CMK (cell line): ENCODE results near the gene PRKCB.
A peak's percentile ranks its signal among the peaks of the same experiment; 100 is the strongest.
"Not testable (repeated sequence)": the region's sequence is repeated elsewhere in the genome, so short reads cannot be mapped to it uniquely, and the experiment has no call there.

ENCODE experiments used
- DNase-seq: peaks from one replicate; pipeline ENCODE4 v3.0.0-alpha.2; 2010; ENCODE audit warnings: low read depth

The PRKCB gene

DNA sequence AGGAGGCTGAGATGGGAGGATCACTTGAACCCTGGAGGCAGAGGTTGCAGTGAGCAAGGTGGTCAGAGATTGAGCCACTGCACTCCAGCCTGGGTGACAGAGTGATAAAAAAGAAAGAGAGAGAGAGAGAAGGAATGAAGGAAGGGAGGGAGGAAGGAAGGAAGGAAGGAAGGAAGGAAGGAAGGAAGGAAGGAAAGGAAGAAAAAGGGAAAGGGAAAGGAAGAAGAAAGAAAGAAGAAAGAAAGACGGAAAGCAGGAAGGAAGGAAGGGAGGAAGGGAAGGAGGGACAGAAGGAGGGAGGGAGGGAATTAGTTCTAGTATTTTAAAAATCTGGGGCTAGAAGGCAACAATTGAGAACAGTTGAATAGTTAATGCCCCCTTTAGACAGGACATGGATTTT, 258.9 kb downstream of the PRKCB start:
- DNase-seq, result no peak

DNA sequence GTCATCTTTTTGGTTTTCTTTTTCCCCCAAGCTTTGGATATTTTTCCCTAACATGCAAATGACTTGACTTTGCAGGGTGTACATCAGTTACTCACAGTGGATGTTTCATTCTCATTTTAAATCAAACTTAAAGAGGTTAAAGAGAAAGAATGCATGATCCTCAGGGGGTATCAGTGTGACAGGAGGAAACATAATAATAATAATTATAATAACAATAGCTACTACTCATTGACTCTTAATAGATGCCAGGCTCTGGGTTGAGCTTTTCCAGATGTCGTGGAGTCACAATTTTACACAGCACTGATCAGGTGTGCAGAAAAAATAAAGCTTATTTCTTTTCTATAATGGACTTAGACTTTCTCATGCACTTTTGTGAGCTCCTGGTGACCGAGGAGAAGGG, 263.1 kb downstream of the PRKCB start:
- no peak for DNase-seq

DNA sequence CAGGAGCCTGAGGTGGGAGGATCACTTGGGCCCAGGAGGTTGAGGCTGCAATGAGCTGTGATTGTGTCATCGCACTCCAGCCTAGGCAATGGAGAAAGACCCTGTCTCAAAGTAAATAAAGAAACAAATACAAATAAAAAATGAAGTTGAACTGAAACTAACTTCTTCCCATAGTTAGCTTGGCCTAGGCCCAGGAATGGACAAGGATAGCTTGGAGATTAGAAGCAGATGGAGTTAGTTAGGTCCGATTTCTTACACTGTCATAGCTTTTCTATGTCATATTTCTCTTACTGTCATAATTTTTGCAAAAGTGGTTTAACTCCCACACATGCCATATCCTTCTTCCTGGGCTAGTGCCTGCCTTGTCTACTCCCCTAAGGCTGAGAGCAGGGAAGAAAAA, 265.6 kb downstream of the PRKCB start:
- no peak for DNase-seq

DNA sequence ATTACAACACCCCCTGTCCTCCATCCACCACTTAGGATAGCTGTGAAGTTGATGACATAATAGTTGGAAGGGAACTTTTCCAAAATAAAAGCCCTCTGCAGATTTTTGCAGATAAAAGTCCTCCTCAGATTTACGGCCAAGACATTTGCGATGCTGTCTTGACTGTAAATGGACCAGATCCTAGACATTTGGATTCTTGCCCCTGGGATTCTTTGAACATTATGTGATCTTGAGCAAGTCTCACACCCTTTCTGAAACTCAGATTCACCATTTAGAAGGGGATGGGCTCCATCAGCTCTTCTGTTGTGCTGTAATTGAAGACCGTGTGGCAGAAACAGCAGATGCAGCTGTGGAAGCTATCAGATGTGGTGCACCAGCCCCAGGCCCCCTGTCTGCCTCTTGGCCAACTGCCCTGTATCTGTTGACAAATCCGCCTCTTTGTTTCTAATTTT, 266.5 kb downstream of the PRKCB start:
- DNase-seq, result no peak

DNA sequence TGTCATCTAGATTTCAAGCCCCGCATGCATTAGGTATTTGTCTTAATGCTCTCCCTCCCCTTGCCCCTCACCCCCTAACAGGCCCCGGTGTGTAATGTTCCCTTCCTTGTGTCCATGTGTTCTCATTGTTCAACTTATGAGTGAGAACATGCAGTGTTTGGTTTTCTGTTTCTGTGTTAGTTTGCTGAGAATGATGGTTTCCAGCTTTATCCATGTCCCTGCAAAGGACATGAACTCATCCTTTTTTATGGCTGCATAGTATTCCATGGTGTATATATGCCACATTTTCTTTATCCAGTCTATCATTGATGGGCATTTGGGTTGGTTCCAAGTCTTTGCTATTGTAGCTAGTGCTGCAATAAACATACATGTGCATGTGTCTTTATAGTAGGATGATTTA, 269.7 kb downstream of the PRKCB start:
- DNase-seq, result not testable (repeated sequence)

DNA sequence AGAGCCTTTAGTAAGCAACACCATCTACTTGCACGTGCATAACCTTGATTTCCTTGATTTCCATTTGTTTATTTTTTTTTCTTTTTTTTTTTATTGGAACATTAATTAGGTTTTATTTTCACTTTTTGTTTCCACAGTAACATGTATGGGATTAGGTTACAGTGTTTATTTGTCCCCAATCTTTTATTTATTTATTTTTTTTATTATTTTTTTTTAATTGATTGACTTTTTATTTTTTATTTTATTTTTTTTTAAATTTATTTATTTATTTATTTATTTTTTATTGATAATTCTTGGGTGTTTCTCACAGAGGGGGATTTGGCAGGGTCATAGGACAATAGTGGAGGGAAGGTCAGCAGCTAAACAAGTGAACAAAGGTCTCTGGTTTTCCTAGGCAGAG, 272.3 kb downstream of the PRKCB start:
- DNase-seq, result not testable (repeated sequence)

DNA sequence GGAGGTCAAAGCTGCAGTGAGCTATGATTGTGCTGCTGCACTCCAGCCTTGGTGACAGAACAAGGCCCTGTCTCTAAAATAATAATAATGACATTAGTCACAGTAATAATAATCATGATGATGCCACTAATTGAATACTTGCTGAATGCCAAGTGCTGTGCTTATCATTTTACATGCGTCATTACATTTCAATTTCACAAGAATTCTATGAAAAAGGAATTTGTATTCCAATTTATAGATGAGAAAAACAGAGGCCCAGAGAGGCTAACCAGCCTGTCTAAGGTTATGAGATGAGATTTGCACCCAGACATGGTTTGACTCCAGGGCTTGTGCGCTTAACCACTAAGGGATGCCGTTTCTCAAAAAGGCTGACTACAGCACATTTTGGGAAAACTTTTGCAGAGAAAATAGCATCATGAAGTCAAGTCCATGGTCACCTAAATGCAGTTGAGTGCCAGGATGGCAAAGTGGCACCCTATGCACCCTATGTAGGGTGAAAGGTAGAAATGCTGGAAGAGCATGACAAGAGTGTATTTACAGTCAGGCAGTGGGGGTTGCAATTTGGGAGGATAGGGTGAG, 276.0 kb downstream of the PRKCB start:
- DNase-seq, result no peak

DNA sequence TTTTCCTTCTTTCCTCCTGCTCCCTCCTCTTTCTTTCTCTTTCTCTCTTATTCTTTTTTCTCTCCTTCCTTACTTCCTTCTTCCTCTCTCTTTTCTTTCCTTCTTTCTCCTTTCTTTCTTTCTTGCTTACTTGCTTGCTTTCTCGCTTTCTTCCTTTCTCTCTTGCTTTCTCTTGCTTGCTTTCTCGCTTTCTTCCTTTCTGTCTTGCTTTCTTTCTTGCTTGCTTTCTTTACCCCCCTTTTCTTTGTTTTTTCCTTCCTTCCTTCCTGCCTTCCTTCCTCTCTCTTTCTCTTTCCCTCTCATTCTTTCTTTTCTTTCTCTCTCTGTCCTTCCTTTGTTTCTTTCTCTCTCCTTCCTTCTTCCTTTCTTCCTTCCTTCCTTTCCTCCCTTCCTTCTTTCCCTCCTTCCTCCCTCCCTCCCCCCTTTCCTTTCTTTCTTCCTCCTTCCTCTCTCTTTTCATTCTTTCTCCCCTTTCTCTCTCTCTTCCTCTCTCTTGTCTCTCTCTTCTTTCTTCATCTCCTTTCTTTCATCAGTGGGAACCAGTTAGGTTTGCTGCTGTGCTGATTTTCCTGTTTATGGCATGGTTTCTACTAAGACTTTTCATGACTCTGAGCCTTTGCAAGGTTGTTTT, 277.4 kb downstream of the PRKCB start:
- no peak for DNase-seq

DNA sequence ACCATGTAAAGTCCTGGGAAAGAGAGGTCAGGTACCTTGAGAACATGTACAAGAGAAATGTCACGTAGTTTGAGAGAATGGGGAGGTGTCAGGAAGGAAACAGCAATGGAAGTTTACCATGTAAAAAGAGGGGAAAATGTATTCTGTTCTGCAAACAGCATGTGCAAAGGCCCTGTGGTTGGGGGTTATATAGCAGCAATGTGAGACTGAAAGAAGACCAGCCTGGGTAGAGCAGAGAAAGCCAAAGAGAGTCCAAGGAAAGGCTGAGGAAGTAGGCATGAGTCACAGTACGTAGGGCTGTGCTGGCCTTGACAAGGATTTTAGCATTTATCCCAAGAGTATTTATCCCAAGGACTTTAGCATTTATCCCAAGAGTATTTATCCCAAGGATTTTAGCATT, 279.1 kb downstream of the PRKCB start:
- DNase-seq, result no peak

DNA sequence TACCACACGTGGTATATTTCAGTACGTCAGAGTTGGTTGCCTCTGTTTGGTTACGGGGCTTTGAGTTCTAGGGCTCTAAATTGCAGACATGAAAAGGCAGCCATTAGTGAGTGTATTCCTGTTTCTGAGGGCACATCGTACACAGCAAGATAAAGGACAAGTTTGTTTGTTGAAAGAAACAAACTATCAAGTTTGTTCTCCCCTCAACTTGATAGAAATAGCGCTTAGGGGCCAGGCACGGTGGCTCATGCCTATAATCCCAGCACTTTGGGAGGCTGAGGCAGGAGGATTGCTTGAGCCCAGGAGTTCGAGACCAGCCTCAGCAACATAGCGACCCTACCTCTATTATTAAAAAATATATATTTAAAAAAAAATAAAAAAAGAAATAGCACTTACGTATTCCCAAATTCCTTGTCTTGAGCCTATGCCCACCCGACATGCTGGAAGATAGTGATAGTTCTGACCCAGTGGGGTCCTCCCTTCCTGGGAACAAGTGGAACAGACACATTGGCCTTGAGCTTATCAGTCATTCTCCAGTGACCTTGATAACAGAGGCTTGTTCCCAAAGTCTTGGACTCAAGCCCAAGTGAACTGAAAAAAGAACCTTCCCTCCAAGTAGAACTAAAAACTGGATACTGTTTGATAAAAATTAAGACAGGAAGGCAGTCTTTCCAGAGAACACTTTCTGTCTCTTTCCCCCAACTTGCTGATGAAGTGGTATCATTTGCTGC, 280.4 kb downstream of the PRKCB start:
- no peak for DNase-seq

DNA sequence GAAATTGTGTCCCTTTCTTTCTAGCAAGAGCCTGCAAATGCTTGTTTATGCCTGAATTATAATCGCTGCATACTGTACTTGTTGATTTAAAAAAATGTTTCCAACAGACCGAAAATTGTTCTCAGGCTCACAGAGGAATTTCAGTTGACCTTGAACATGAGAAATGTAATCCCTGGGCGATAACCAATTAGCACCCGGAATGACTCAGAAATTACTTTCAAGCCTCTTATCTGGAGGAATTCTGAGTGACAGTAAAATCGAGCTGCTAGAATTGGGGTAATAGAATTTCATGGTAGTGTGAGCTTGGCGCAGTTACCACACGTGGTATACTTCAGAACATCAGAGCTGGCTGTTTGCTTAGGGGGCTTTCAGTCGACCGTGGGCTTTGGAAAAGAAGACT, 281.2 kb downstream of the PRKCB start:
- no peak for DNase-seq

DNA sequence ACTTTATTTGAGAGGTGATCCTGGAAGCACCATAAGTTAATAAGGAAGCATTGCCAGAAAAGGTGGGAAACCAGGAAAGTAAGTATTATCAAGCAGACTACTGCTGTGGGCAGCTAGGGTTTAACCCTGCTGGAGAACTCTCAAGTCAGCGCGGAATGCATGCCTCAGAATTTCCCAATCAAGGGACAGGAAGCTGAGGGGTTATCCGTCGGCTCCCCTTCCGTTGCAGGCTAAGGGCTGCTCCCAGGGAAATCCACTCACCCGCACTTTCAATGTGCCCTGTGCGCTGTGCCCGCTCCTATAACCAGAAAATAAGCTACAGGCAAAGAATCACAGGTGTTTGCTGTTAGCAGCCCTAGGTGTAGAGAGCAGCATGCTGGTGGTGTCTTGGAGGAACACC, 281.9 kb downstream of the PRKCB start:
- no peak for DNase-seq

DNA sequence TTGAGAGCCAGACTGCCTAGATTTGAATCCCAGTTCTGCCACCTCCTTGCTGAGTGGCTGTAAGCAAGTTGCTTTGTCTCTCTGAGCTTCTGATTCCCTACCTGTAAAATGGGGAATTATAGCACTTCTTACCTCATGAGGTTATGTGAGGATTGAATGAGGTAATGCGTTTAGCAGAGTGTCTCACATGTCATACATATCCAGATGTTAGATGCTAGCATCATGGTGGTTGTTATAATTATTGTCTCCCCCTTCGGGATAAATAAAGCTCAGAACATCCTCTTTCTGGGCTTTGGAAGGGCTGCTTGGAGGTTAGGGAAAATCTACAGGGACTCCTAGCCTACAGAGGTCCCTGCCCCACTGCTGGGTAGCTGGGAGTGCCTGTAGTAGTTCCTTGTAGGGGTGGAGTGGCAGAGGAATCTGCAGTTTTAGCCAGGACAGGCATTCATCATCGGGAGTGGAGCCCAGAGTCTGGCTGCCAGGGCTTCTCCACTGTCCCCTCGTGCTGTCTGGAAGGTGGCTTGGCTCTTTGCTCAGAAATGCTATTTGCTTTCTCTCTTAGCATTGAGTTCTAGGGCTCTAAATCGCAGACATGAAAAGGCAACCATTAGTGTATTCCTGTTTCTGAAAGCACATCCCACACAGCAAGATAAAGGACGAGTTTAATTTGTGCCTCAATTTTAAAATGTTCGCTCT, 282.5 kb downstream of the PRKCB start:
- DNase-seq, result no peak

DNA sequence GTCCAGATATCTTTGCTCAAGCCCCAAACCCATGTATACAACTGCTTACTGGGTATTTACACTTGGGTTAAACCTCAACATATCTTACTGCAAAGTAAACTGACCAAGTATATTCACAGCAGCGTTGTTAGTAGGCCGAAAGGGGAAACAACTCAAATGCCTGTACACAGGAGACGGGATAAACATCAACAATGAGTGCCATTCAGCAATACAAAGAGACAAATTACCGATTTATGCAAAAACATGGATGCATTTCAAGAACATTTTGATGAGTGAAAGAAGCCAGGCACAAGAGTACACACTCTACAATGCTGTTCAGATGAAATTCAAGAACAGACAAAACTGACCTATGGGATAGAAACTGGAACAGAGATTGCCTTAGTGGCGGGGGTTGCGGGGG, 284.0 kb downstream of the PRKCB start:
- DNase-seq, result no peak

DNA sequence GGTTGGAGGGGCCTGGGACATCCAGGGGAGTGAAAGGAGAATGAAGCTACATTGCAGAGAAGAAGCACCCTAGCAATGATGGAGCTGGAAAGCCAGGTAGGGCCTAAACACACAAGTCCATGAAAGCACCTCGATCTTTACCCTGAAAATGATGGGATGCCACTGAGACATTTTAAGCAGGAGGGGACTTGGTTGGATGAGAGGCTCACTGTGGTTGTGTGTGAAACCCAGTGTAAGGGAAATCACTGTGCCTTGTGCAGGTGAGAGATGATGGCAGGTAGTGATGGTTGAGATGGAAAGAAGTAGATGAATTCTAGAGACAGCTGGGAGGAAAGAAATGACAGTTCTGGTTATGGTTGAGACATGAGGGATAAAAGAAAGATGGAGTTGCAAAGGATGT, 287.5 kb downstream of the PRKCB start:
- DNase-seq, result no peak

DNA sequence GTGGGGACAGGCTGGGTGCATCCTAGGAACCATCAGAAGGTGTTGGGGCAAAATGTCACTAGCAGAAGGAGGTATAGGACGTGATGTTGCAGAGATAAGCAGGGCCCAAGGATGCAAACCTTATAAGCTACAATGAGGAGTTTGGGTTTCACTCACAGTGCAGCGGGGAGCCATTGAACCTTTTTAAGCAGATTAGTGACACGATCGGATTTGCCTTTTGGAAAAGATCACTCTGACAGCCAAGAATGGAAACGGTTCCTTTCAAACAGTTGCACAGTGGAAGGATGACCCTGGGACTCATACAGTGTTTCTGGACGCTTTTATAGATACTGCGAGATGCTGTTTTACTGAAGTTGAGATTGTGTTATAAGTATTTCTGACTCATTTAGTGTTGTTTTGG, 288.5 kb downstream of the PRKCB start:
- DNase-seq, result no peak

DNA sequence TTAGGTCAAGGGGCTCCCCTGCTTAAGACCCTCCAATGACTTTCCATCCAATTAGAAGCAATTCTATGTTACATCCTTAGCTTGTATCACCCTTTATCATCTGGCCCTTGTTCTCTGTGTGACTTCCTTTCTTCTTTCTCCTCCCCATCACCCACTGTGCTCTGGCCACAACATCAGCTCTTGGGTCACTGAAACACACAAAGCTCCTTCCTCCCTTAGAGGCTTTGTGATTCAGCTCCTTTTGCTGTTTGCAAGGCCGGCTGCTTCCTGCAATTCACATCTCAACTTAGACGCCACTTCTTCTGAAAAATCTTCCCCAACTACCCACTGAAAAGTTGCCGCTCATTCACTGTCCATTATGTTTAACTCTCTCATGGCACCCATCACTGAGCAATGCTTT, 289.4 kb downstream of the PRKCB start:
- peak; percentile 31 for DNase-seq

DNA sequence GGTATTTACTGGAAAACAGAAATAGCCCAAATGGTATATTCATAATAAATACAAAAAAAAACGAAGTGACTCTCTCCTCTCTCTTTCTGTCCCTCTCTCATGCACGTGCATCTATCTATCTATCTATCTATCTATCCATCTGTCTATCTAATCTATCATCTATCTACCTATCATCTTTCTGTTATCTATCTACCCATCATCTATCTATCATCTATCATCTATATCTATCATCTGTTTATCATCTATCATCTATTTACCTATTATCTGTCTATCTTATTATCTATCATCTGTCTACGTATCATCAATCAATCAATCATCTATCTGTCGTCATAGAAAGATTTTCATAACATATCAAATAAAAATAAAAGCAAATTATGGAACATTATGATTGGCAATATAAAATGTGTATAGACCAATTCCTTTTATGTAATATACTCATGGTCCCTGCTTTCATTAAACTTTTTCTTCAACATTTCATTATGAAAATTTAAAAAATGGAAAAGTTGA, 293.7 kb downstream of the PRKCB start:
- no peak for DNase-seq

DNA sequence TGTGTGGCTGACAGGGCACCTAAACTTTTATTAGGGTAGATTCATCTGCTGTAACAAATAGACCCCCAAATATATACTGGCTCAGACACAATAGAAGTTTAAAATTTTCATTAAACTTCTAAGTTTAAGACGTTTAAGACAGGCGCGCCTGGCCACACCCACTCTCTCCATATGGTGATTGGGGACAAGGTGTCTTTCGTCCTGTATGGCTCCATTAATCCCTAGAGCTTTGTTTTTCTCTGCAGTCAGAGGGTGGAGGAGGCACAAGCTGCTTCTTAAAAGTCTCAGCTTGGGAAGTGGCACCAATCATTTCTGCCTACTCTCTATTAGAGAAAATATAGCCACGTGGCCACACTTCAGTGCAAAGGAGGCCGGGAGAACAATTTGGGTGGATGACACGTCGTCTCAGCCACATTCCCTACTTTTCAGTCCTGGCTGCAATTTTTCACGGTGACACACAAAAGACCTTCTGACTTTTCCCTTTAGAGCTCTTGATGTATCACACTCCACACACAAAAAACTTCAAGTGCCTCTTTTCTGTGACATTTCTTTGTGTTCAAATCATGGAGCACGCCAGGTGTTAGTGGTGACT, 294.8 kb downstream of the PRKCB start:
- no peak for DNase-seq

DNA sequence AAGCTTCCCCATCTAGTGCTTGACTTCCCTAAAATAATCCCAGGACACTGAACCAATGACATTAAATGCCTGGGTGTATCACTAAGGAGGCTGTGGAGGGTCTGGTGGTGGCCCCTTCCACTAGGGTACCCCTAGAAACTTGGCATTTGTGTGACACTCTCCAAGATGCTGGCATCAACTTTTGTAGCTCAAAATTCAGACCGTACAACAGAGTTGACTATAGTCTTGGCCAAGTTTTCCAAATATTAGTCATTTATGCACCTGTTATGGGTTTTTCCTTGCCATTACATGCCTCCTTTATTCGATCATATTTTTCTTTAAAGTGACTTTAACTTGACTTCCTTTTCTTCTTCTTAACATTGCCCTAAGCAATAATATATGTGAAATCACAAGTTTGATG, 295.5 kb downstream of the PRKCB start:
- no peak for DNase-seq

DNA sequence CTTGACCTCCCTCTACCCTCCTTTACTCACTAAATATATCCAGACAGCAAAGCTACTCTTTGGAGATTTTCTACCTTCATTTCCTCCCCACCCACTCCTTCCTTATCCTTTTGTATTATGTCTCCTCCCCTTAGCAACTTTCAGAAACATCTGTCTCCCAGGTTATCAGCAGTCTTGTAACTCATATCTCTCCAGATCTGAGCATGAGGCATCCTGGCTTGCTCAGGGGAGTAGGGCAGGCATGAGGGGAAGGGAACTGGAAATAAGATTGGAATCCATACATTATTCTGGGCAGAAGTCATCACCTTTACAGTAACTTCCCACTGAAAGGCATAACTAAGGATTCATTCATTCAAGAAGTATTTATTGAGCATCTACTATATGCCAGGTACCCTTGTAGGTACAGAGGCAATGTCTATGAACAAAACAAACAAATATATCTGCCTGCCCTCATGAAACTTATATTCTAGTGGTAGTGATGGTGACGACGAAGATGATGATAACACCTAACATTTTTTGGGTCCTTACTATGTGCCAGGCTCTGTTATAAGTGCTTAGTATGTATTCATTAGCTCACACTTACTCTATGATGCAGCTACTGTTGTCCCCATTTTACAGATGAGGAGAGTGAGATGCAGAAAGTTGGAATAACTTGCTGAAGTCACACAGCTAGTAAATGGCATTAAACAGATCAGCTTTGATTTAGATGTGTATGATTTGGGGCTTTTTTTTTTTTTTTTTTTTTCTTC, 296.4 kb downstream of the PRKCB start:
- DNase-seq, result no peak

DNA sequence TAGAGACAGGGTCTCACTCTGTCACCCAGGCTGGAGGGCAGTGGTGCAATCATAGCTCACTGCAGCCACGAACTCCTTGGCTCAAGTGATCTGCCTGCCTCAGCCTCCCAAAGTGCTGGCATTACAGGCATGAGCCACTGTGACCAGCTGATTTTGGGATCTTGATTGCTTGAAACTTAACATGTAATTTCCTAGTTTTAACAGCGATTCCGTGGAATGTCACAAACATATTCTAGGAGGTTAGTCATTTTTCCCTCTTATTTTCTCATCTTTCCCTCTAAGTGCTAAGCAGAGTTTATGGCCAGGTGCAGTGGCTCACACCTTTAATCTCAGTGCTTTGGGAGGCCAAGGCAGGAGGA, 297.0 kb downstream of the PRKCB start:
- DNase-seq, result no peak
